NCI-H2227 treated with DMSO at 0.1 percent for 48 hours (cell line): Measurements from ENCODE around the gene CDKN3.
A peak's percentile ranks its signal among the peaks of the same experiment; 100 is the strongest.
"Not testable (repeated sequence)": the region's sequence is repeated elsewhere in the genome, so short reads cannot be mapped to it uniquely, and the experiment has no call there.

Experiments used
- DNase-seq: peaks from one replicate; lab custom pipeline; 2025; lab: John Stamatoyannopoulos, UW

The CDKN3 gene

DNA sequence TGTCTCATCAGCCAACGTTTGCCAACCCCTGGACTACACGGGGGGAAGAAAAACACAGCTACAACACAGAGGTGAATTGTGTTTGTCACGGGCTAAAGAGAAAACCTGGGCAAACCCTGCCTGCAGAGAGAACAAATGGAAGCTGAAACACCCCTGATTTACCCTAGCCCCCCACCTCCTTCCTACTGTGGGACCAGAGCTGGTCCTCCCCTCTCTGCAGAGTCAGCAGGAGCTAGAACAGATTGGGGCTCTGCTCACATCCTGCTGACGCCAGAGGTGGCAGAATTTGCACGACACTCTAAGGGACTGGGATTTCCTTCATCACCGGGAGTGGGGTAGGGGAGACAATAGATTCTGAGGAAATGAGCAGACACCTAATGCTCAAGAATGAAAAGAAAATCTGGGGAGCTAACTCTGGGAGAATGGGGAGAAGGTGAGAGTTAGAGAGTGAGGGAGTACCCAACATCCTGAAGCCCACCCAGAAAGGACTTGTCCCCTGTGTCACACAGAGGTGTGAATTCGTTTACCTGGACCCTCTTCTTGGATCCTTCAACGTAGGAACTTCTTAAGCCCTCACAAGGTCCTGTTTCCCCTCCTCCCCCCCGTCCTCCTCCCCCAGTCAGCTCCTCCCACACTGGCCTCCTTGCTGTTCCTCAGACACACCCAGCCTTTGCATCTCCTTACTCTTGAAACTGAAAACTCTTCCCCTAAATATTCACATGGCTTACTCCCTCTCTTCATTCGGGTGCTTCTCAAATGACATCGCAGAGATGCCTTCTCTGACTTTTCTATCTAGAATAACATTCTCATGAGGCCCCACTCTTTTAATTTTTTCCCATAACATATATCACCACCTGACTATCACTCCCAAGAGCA lies 26.2 kb upstream of the CDKN3 start:
- no peak for DNase-seq

DNA sequence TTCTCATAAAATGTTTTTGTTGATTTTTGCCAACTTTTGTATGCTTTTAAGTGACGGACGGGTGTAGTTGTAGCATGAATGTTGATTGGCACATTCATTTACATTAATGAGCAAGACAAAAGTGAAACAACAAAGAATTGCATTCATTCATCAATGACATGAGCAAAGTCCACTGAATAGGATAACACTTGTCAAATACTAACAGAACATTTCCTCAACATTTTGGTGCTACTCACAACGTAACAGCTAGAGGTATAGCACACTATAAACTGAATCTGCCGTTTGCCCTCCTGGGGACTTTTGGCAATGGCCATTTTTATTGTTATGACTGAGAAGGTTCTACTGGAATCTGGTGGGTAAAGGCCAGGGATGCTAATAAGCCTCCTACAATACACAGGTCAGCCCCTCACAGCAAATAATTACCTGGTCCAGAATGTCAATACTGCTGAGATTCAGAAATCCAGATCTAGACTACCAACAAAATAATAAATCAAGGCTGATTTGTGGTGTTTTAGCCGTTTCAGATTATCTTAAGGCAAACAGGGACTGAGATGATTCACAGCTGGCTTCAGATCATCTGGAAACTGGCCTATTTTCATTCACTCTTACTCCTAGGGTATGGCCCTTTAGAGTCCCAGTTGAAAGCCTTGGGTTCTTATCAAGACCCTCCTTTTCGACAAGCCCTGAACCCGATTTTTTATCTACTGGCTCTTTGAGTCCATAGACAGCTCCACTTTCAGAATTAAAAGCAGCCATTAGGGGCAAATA lies 22.5 kb upstream of the CDKN3 start:
- DNase-seq, result peak; percentile 25

DNA sequence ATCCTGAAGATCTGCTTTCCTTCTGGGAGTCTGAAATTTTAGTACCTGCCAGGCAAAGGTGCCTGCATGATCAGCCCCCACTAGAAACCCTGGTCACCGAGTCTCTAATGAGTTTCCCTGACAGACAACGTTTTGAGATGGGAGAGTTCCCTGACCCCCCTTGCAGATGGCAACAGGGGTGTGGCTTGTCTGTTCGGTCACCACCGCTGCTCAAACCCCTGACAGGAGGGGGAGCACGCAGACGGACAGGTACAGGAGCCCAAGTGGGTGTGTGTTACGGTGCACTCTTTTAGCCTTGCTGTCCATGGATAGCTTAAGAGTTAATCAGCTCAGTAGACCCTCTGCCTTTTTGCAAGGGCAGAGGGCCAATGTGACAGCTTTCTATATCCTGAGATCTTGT lies 19.3 kb upstream of the CDKN3 start:
- no peak for DNase-seq

DNA sequence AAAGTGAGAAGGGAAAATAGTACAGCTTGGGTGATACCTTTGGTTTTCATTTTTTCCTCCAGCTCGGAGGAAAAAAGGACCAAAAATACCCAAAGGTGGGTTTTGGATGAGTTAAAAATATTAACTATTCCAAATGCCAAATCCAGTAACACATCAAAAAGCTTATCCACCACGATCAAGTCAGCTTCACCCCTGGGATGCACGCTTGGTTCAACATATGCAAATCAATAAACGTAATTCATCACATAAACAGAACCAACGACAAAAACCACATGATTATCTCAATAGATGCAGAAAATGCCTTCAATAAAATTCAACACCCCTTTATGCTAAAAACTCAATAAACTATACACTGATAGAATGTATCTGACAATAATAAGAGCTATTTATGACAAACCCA lies 17.9 kb upstream of the CDKN3 start:
- DNase-seq, result not testable (repeated sequence)

DNA sequence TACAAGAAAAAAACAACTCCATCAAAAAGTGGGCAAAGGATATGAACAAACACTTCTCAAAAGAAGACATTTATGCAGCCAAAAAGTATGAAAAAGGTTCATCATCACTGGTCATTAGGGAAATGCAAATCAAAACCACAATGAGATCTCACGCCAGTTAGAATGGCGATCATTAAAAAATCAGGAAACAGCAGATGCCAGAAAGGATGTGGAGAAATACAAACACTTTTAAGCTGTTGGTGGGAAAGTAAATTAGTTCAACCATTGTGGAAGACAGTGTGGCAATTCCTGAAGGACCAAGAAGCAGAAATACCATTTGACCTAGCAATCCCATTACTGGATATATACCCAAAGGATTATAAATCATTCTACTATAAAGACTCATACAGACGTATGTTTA lies 16.2 kb upstream of the CDKN3 start:
- DNase-seq, result not testable (repeated sequence)

DNA sequence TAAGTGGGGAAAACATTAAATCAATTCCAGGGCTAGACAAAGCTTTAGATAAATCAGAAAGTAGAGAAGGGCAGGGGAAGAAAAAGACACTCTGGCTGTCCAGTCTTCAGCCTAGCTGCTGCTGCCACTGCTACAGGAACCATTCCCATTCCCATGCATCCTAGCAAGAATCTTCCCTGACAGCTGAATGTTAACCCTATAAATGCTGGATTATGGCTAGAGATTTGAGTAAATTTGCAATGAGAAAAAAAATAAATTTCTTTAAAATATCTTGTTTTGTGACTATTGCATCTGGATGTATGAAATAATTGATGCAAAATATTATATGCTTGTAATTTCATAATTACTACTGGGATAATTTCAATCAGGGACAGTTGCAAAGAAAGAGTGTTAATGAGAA lies 15.0 kb upstream of the CDKN3 start:
- peak; percentile 23 for DNase-seq

DNA sequence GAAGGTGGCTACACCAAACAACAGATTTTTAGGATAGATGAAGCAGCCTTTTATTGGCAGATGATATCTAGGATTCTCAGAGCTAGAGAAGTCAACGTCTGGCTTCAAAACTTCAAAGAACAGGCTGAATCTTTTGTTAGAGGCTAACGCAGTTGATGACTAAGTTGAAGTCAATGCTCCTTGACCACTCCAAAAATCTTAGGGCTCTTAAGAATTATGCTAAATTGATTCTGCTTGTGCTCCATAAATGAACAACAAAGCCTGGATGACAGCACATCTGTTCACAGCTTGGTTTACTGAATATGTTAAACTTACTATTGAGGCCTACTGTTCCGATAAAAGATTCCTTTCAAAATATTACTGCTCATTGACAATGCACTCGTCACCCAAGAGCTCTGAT lies 13.0 kb upstream of the CDKN3 start:
- no peak for DNase-seq

DNA sequence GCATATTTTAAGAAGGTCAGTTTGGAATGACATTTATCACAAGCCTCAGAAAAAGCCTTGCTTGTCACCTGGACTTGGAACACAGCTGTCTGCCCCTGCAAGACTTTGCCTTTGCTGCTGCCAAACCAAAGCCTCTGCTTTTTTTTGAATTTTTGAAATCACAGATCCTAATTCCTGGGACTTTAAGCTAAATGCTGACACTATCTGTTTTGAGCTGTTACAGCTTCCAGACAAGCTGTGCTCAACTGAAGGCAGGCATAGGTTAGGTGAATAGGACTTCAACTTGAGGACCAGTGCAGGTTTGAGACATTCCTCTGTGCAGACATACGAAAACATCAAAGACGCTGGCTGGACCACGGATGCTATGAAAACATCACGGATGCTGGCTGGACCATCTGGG lies 11.3 kb upstream of the CDKN3 start:
- no peak for DNase-seq

DNA sequence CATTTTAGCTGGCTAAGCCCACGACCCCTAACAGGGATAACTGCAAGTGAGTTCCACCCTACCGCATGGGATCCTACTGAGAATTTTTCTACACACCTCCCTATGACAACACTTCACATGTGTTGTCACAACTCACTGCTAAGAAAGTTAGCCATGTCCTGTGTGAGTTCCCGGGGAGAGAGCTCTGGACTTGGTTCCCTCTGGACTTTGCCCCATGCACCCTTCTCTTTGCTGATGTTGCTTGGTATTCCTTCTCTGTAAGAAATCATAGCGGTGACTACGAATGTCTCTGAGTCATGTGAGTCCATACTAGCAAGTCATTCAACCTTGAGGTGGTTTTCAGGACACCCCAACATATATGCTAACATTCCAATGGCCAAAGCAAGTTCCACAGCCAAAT lies 9.5 kb upstream of the CDKN3 start:
- DNase-seq, result no peak

DNA sequence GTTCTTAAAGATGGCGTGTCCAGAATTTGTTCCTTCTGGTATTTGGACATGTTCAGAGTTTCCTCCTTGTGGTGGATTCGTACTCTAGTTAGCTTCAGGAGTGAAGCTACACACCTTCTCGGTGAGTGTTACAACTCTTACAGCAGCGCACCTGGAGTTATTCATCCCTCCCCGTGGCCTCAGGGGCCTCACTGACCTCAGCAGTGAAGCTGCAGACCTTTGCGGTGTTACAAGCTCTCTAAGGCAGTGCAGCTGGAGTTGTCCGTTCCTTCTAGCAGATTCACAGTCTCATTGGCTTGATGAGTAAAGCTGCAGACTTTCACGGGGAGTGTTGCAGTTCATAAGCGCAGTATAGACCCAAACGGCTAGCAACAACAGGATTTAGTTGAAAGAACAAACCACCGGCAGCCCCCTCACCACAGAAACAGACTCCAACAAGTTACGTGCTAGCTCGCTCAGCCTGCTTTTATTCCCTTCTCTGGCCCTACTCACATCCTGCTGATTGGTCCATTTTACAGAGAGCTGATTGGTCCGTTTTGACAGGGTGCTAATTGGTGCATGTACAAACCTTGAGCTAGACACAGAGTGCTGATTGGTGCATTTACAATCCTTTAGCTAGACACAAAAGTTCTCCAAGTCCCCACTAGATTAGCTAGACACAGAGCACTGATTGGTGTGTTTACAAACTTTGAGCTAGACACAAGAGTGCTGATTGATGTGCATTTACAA lies 4.5 kb upstream of the CDKN3 start:
- no peak for DNase-seq

DNA sequence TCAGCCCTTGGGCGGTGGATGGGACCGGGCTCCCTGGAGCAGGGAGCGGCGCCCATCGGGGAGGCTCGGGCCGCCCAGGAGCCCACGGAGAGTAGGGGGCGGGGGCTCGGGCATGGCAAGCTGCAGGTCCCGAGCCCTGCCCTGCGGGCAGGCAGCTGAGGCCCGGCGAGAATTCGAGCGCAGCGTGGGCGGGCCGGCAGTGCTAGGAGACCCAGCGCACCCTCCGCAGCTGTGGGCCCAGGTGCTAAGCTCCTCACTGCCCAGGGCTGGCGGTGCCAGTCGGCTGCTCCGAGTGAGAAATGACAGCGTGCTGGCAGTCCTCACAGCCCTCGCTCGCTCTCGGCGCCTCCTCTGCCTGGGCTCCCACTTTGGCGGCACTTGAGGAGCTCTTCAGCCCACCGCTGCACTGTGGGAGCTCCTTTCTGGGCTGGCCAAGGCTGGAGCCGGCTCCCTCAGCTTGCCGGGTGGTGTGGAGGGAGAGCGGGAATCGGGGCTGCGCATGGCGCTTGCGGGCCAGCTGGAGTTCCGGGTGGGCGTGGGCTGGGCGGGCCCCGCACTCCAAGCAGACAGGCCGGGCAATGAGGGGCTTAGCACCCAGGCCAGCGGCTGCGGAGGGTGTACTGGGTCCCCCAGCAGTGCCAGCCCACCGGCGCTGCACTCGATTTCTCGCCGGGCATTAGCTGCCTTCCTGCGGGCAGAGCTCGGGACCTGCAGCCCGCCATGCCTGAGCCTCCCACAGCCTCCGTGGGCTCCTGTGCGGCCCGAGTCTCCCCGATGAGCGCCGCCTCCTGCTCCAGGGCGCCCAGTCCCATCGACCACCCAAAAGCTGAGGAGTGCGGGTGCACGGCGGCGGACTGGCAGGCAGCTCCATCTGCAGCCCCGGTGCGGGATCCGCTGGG lies 3.6 kb upstream of the CDKN3 start:
- not testable (repeated sequence) for DNase-seq

DNA sequence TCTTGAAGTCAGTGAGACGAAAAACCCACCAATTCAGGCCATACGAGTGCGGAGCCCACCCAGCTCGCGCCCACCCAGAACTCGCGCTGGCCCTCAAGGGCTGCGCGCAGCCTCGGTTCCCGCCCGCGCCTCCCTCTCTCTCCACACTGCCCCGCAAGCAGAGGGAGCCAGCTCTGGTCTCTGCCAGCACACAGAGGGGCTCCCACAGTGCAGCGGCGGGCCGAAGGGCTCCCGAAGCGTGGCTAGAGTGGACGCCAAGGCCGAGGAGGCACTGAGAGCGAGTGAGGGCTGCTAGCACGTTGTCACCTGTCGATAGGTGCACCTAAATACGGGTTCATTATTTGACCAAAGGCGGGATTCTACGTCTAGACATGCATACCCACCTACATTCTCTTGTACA lies 2.2 kb upstream of the CDKN3 start:
- DNase-seq, result no peak

DNA sequence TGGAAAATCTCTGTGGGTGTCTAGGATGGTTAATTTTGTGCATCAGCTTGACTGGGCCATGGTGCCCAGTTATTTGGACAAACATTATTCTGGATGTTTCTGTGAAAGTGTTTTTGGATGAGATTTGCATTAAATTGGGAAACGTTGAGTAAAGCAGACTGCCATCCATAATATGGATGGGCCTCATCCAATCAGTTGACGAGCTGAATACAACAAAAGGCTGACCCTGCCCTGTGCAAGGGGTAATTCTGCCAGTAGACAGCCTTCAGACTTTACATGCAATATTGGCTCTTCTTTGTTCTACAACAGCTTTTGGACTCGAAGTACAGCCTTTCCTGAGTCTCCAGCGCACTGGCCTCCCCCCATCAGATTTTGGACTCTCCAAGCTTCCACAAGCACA lies 1.5 kb upstream of the CDKN3 start:
- DNase-seq, result no peak

DNA sequence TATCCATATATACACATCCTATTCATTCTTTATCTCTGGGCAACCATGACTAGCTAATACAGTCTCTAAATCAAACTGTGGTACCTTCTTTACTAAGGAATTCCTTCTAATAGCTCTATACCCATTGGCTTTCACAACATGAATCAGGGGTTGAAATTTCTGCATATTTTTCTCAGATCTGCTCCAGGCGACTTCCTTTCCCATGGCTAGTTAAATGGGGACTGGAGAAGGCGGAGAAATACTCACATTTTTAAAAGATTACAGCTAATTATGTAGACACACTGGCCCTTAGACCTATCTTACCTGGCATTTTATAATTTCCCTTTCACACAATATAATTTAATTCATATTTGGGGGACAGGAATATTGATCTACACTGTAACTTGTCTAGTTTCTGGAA lies 1.1 kb upstream of the CDKN3 start:
- DNase-seq, result no peak

DNA sequence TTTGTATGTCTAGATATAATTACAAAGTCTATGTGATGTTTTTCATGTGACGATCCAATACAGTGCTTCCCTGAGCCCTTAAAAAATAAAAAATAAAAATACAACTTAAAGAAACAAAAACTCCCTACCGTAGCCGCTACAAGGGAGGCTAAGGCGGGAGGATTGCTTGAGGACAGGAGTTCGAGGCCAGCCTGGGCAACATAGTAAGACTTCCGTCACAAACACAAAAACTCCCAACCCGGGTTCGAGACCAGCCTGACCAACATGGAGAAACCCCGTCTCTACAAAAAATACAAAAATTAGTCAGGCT lies 669 bp upstream of the CDKN3 start:
- DNase-seq, result no peak

DNA sequence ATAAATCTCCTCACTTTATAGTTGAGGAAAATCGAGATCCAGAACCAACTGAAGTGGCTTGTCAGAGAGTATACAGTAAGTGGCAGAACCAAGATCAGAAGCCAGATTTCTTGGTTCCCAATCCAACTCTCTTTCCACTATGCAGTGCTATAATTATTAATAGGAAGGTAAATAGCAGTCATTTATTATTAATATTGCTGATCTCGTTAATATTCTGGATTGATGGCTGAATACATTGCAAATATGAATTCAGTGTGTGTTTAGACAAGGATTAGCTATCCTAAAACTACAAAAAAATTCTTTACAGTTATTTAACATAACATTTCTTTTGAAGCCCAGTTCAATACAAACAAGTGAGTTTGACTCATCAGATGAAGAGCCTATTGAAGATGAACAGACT lies 2.8 kb downstream of the CDKN3 start:
- DNase-seq, result no peak

DNA sequence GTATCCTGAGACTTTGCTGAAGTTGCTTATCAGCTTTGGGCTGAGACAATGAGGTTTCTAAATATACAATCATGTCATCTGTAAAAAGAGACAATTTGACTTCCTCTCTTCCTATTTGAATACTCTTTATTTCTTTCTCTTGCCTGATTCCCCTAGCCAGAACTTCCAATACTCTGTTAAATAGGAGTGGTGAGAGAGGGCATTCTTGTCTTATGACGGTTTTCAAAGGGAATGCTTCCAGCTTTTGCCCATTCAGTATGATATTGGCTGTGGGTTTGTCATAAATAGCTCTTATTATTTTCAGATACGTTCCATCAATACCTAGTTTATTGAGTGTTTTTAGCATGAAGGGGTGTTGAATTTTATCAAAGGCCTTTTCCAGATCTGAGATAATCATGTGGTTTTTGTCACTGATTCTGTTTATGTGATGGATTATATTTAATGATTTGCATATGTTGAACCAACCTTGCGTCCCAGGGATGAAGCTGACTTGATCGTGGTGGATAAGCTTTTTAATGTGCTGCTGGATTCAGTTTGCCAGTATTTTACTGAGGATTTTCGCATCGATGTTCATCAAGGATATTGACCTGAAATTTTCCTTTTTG lies 6.7 kb downstream of the CDKN3 start:
- DNase-seq, result not testable (repeated sequence)

DNA sequence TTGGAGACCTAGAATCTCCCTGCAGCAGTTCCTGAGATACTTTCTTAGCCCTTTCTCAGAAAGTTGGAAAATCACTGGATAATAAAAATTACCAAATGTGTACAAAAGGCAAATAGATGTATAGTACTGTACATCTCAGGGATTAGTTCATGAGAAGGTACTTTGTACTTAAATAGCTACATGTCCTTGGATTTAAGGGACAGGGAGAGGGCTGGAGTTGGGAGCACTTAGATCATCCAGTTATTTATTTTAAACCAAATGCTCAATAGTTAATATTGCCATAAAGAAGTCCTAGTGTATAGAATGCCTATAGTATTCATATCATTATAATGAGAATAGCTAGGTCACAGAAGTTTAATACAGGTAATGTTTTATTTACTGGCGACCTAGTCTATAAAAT lies 13.4 kb downstream of the CDKN3 start:
- no peak for DNase-seq

DNA sequence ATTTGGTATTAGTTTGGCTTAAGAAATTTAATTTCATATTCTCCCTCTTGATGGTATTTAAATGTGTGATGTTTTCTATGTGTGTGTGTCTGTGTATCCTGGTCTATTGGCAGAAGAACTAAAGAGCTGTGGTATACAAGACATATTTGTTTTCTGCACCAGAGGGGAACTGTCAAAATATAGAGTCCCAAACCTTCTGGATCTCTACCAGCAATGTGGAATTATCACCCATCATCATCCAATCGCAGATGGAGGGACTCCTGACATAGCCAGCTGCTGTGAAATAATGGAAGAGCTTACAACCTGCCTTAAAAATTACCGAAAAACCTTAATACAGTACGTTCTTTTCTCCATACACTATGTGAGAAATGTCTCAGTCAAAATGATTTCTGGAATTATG lies 14.6 kb downstream of the CDKN3 start:
- DNase-seq, result no peak

DNA sequence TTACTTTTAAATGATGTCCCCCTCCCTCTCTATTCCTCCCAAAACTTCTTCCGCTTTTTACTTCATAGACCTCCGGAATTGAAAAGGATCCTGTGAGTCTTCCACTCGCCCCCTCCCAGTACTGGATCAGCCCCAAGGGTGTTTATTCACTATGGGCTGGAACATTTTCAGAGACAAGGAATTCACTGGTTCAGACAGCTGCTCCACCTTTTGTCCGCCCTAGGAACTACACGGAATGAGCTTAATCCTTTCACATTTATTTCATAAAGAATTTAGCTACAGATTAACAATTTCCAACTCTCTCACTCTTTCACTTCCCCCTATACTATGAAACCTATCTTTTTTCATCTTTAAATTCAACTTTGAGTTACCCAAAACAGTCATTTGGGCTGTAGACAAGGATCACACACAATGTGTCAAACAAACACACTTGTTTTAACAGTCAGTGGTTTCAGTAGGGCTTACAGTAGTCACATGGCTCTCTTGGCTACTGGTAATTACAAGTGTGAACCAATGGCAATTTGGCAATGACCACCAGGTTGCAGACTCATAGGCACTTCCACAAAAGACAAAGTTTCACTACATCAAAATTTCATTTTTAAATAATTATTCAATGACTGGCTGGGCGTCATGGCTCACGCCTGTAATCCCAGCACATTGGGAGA lies 23.8 kb downstream of the CDKN3 start:
- peak; percentile 9 for DNase-seq

DNA sequence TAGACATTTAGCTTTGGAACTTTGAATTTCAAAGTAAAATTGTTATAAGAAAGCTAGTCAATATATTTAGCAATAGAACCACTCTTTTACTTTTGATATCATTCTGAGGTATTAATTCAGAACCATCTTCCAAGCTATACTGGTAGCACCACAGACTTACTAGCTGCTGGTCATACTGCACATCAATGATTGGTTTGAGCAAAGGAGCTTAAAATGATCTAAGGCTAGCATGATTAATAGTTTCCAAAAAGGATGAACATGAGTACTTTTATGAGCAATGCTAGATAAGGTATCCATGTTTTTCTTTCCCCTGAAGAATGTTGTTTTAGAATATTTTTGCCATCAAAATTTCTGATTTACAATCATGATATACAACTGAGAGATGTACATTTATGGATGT lies 27.2 kb downstream of the CDKN3 start:
- no peak for DNase-seq
